ENCODE data around the gene TRIM60.

DNA sequence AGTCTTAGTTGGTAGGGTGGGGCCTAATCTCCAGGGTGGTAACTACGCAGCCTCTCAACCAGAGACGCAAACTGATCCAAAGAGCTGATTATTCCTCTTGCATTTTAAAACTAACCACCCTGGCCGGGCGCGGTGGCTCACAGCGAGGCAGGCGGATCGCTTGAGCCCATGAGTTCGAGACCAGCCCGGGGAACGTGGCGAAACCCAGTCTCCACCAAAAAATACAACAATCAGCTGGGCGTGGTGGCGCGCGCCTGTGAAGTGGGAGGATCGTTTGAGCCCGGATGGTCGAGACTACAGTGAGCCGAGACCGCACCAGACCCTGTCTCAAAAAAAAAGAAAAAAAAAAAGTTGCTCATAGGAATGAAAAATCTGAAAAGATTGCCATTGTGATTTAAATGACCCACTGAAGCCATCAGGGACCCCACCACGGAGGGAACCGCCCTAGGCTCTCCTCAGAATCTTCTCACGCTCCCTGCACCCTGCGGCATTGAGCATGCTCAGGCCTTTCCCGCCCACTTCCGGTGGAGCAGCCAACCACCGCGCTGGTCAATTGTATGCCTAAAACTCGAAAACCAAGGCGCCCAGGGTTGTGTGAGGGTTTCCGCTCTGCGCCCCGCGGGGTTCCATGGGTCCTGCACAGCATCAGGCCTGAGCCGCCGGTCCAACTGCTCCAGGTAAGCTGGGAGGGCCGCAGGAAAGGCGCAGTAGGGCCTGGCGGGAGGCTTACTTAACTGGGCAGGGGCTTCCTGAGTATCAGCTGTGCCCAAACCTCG is at the start of gene TRIM60:
- TF ChIP-seq, protein P1, sequence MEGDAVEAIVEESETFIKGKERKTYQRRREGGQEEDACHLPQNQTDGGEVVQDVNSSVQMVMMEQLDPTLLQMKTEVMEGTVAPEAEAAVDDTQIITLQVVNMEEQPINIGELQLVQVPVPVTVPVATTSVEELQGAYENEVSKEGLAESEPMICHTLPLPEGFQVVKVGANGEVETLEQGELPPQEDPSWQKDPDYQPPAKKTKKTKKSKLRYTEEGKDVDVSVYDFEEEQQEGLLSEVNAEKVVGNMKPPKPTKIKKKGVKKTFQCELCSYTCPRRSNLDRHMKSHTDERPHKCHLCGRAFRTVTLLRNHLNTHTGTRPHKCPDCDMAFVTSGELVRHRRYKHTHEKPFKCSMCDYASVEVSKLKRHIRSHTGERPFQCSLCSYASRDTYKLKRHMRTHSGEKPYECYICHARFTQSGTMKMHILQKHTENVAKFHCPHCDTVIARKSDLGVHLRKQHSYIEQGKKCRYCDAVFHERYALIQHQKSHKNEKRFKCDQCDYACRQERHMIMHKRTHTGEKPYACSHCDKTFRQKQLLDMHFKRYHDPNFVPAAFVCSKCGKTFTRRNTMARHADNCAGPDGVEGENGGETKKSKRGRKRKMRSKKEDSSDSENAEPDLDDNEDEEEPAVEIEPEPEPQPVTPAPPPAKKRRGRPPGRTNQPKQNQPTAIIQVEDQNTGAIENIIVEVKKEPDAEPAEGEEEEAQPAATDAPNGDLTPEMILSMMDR (IDR thresholded peaks at IDR 0.05) = no peak
- TF ChIP-seq POLR2A (IDR thresholded peaks at IDR 0.05) = no peak
